Measurements from ENCODE around the gene SPTLC2.

SPTLC2 gene

GRCh38 chr14:77482422-77482821 lies 134.0 kb downstream of the SPTLC2 start:
- ChIA-PET CTCF (interaction anchor here (2.3 kb wide), 1 partner anchor 19 kb away, joined by 8 read pairs; no protein-coding TSS in a partner anchor), POLR2A (no interaction called here)
- DNase-seq (ENCODE audit: extremely low spot score): no peak
- TF ChIP-seq, protein P1, sequence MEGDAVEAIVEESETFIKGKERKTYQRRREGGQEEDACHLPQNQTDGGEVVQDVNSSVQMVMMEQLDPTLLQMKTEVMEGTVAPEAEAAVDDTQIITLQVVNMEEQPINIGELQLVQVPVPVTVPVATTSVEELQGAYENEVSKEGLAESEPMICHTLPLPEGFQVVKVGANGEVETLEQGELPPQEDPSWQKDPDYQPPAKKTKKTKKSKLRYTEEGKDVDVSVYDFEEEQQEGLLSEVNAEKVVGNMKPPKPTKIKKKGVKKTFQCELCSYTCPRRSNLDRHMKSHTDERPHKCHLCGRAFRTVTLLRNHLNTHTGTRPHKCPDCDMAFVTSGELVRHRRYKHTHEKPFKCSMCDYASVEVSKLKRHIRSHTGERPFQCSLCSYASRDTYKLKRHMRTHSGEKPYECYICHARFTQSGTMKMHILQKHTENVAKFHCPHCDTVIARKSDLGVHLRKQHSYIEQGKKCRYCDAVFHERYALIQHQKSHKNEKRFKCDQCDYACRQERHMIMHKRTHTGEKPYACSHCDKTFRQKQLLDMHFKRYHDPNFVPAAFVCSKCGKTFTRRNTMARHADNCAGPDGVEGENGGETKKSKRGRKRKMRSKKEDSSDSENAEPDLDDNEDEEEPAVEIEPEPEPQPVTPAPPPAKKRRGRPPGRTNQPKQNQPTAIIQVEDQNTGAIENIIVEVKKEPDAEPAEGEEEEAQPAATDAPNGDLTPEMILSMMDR (IDR thresholded peaks at IDR 0.05; ENCODE audit: control extremely low read depth, extremely low read depth, low read depth, missing control alignments): no peak

GRCh38 chr14:77478796-77479195 lies 137.6 kb downstream of the SPTLC2 start:
- TF ChIP-seq, protein P1 (IDR thresholded peaks at IDR 0.05; ENCODE audit: control extremely low read depth, extremely low read depth, low read depth, missing control alignments): no peak
- ChIA-PET POLR2A (no interaction called here), CTCF (interaction anchor here (0.6 to 4.8 kb wide), 8 partner anchors 11 to 258 kb away, joined by 3 to 25 read pairs (median 3); partner anchors contain the start of gene VIPAS39)
- DNase-seq (ENCODE audit: extremely low spot score): peak; percentile 74

GRCh38 chr14:77478029-77478428 lies 138.4 kb downstream of the SPTLC2 start:
- POLR2A ChIA-PET: no interaction called here

GRCh38 chr14:77475432-77476115 lies 140.9 kb downstream of the SPTLC2 start:
- CTCF ChIA-PET: interaction anchor here (4.8 kb wide), 1 partner anchor 16 kb away, joined by 25 read pairs; no protein-coding TSS in a partner anchor
- POLR2A ChIA-PET: no interaction called here
- TF ChIP-seq, protein P1 (IDR thresholded peaks at IDR 0.05; ENCODE audit: control extremely low read depth, extremely low read depth, low read depth, missing control alignments): no peak

More at GRCh38 chr14:77478029-77478428, 138.4 kb downstream of the SPTLC2 start:
- no peak for DNase-seq (ENCODE audit: extremely low spot score)
- TF ChIP-seq, protein P1 (IDR thresholded peaks at IDR 0.05; ENCODE audit: control extremely low read depth, extremely low read depth, low read depth, missing control alignments): no peak
- CTCF ChIA-PET: interaction anchor here (1.0 to 4.8 kb wide), 6 partner anchors 12 to 259 kb away, joined by 3 to 25 read pairs (median 3); partner anchors contain the start of gene VIPAS39

DNA sequence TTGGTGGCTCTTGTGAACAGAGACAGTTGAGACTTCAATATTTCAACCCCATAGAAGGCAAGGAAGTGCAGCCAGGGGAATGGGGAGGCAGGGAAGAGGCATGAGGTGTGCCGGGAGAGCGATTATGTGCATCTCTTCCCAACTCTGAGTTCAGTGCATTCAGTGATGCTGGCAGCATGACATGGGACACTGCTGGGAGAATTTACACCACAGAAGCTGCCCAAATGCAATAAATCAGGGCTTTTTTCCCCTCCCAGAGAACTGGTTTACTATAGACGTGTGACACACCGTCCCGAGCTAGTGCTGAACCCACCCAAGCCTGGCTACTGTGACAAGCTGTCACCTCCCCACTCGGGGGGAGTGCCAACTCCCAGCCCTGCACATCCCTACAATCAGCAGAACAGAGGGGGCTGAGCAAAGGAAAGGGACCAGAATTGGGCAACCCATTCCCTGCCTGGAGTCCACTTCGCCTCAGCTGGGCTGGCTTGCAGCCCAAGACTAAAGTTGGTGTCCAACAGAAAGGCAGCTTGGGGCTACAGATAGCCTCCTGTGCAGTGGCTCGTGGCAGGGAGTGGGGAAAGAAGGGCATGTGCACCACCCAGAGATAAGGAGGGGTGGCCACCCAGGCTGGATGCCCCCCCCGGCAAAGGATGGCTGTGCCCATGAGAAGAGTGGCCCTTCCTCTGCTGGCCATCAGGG lies 141.8 kb downstream of the SPTLC2 start:
- TF ChIP-seq, protein P1 (IDR thresholded peaks at IDR 0.05; ENCODE audit: control extremely low read depth, extremely low read depth, low read depth, missing control alignments): no peak
- CTCF ChIA-PET: interaction anchor here (4.8 kb wide), 1 partner anchor 15 kb away, joined by 25 read pairs; no protein-coding TSS in a partner anchor
- POLR2A ChIA-PET: no interaction called here
- DNase-seq (ENCODE audit: extremely low spot score): no peak

More at GRCh38 chr14:77475432-77476115, 140.9 kb downstream of the SPTLC2 start:
- no peak for DNase-seq (ENCODE audit: extremely low spot score)

DNA sequence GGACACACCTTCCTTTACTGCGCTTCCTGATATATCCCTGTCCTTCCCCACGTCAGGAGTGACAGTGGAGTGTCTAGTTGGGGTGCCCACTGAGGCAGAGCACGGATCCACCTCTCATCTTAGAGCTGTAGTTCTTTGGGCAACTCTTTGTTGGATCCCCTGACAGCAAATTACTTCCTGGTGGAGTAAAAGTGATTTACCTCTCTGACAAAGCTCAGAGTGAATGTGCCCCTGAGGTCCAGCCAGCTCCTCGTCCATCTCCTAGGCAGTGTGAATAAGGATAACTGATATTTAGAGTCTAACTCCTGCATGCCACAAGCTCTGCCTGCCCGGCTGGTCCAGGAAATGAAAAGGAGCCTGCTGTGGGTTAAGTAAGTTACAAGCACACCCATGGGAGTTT lies 142.5 kb downstream of the SPTLC2 start:
- TF ChIP-seq, protein P1 (IDR thresholded peaks at IDR 0.05; ENCODE audit: control extremely low read depth, extremely low read depth, low read depth, missing control alignments): no peak
- ChIA-PET CTCF (no interaction called here), POLR2A (no interaction called here)
- no peak for DNase-seq (ENCODE audit: extremely low spot score)
